ENCODE results near the gene ADAMTSL5. TPM values are rescaled to one million over a fixed set of nuclear protein-coding genes. Genes with fewer than 3 reads are reported as not detected.
A peak's percentile ranks its signal among the peaks of the same experiment; 100 is the strongest.

ADAMTSL5 gene
- total RNA-seq (2013): not detected
- polyA plus RNA-seq (under 1 TPM in 1 of 3 donors, not detected in 2; 0.09 TPM), polyA minus RNA-seq (not detected in 2 replicates), total RNA-seq (0 to 0.23 (median 0.07) reads per million in 11 experiments)

GRCh38 chr19:1512671-1513498 lies at the start of gene ADAMTSL5:
ADAMTSL5 (minus strand) TSS chr19:1513019; CDS start chr19:1510943, 2,076 bp downstream.
- H3K79me2 ChIP-seq (ENCODE audit: insufficient read depth, low read length): no peaks in the 10 kb centered on the region
- H3K9me3 Mint-ChIP-seq: peaks cover 11 to 28% (median 23%) of the 10 kb centered on the region in 7 donors
- peak within 1 kb of the TSS; percentile 49 for H3K4me2 ChIP-seq (replicated peaks; ENCODE audit: extremely low read depth, low read length, poor library complexity, severe bottlenecking)
- H3K4me3 Mint-ChIP-seq: peak within 1 kb of the TSS; percentile 48 to 72
- peaks cover 40 to 81% (median 61%) of the 10 kb centered on the region in 3 donors for H3K27me3 Mint-ChIP-seq (ENCODE audit: low read depth in 3 of 3)
- peaks cover 2 to 53% of the 10 kb centered on the region in 2 donors for H3K27me3 ChIP-seq (ENCODE audit: control insufficient read depth in 2 of 2, insufficient read depth in 2 of 2, low read length in 2 of 2)
- H3K4me1 ChIP-seq (ENCODE audit: control insufficient read depth in 1 of 2, insufficient read depth in 2 of 2, low read length in 2 of 2): peaks cover 6 to 18% of the 10 kb centered on the region in 2 donors
- no peaks in the 10 kb centered on the region for H4K20me1 ChIP-seq (ENCODE audit: insufficient read depth, low read length)
- 3% methylated on average over 76 of the region's 78 CpGs for WGBS (ENCODE audit: insufficient coverage)
- H3K27ac Mint-ChIP-seq: no peak within 1 kb of the TSS
- H3K9me3 ChIP-seq (replicated peaks in 1 of 2; ENCODE audit: control insufficient read depth in 1 of 2, insufficient read depth in 1 of 2, low read length in 2 of 2): peaks cover 14 to 17% of the 10 kb centered on the region in 2 donors
- H2AFZ ChIP-seq (ENCODE audit: insufficient read depth, low read depth, low read length, poor library complexity, severe bottlenecking): no peak within 1 kb of the TSS
- H3K36me3 Mint-ChIP-seq: peaks cover 1 to 2% of the 10 kb centered on the region in 2 donors
- H3K9ac ChIP-seq (ENCODE audit: insufficient read depth, low read length, poor library complexity, severe bottlenecking): peak within 1 kb of the TSS; percentile 15
- DNase-seq: no peak
- H3K4me1 Mint-ChIP-seq: peaks cover 10% of the 10 kb centered on the region
- intact Hi-C loops (cut with micrococcal nuclease): loop anchor here in 1 of 2 donors (10.0 kb wide), 1 partner anchor 68 kb away; no protein-coding TSS in a partner anchor
- H3K4me3 ChIP-seq (replicated peaks in 1 of 3; ENCODE audit: low read depth in 2 of 3, low read length in 3 of 3): no peak within 1 kb of the TSS
- H3K27ac ChIP-seq (ENCODE audit: low read depth in 1 of 2, low read length in 2 of 2): no peak within 1 kb of the TSS
- no peak for TF ChIP-seq CTCF (IDR thresholded peaks at IDR 0.05)
- H3K36me3 ChIP-seq (replicated peaks in 1 of 2; ENCODE audit: control insufficient read depth in 1 of 2, insufficient read depth in 2 of 2, low read length in 2 of 2): no peaks in the 10 kb centered on the region

- Histone ChIP-seq H3K27me3 (ENCODE audit: control insufficient read depth in 2 of 2, insufficient read depth in 2 of 2, low read length in 2 of 2) (peaks cover 0 to 9% of the 10 kb centered on the region in 2 donors), H3K4me2 (replicated peaks; ENCODE audit: extremely low read depth, low read length, poor library complexity, severe bottlenecking) (no peak overlapping the region), H3K27ac (ENCODE audit: low read depth in 1 of 2, low read length in 2 of 2) (no peak overlapping the region), H3K9ac (ENCODE audit: insufficient read depth, low read length, poor library complexity, severe bottlenecking) (no peak overlapping the region), H4K20me1 (ENCODE audit: insufficient read depth, low read length) (no peaks in the 10 kb centered on the region), H3K79me2 (ENCODE audit: insufficient read depth, low read length) (no peaks in the 10 kb centered on the region), H3K4me3 (replicated peaks in 1 of 3; ENCODE audit: low read depth in 2 of 3, low read length in 3 of 3) (no peak overlapping the region), H2AFZ (ENCODE audit: insufficient read depth, low read depth, low read length, poor library complexity, severe bottlenecking) (no peak overlapping the region), H3K4me1 (ENCODE audit: control insufficient read depth in 1 of 2, insufficient read depth in 2 of 2, low read length in 2 of 2) (no peaks in the 10 kb centered on the region), H3K9me3 (replicated peaks in 1 of 2; ENCODE audit: control insufficient read depth in 1 of 2, insufficient read depth in 1 of 2, low read length in 2 of 2) (no peaks in the 10 kb centered on the region), H3K36me3 (replicated peaks in 1 of 2; ENCODE audit: control insufficient read depth in 1 of 2, insufficient read depth in 2 of 2, low read length in 2 of 2) (no peaks in the 10 kb centered on the region)
- intact Hi-C loops (cut with micrococcal nuclease): no loop called here
- no peak overlapping the region for H3K4me3 Mint-ChIP-seq
- peak overlapping the region in 1 of 7 donors; percentile 34 for H3K27ac Mint-ChIP-seq
- no peak for DNase-seq
- peaks cover 0 to 7% (median 2%) of the 10 kb centered on the region in 7 donors for H3K9me3 Mint-ChIP-seq
- peaks cover 0 to 4% of the 10 kb centered on the region in 2 donors for H3K36me3 Mint-ChIP-seq
- 85% methylated on average over 12 of the region's 17 CpGs for WGBS (ENCODE audit: insufficient coverage)
- H3K4me1 Mint-ChIP-seq: no peaks in the 10 kb centered on the region
- no peak for TF ChIP-seq CTCF (IDR thresholded peaks at IDR 0.05)
- H3K27me3 Mint-ChIP-seq (ENCODE audit: low read depth in 3 of 3): peaks cover 8 to 32% (median 20%) of the 10 kb centered on the region in 3 donors
These were observed 48.5 kb upstream of the ADAMTSL5 start for GRCh38 chr19:1561236-1561842.

Measured in CD14-positive monocyte (primary cell).